GM21825 (cell line): ENCODE measurements around the gene LLGL2.

Experiments used
- ATAC-seq: cut with Tn5 transposase; IDR thresholded peaks from one replicate; pipeline ENCODE4 v1.9.1; 2021; ENCODE audit warnings: mild to moderate bottlenecking, moderate library complexity; ENCODE audit not compliant: unreplicated experiment

Gene LLGL2

GRCh38 chr17:75521951-75522727, 3.4 kb upstream of the LLGL2 start:
- no peak for ATAC-seq

- ATAC-seq: no peak
These were observed 1.9 kb upstream of the LLGL2 start for GRCh38 chr17:75523647-75524046.

GRCh38 chr17:75524269-75524969, 1.1 kb upstream of the LLGL2 start:
- ATAC-seq: no peak

- no peak for ATAC-seq
These were observed 483 bp downstream of the LLGL2 start for GRCh38 chr17:75525806-75526554.

GRCh38 chr17:75526555-75527270, 1.2 kb downstream of the LLGL2 start:
- no peak for ATAC-seq

- no peak for ATAC-seq
These were observed 5.6 kb downstream of the LLGL2 start for GRCh38 chr17:75530837-75531720.

GRCh38 chr17:75531721-75532072, 6.2 kb downstream of the LLGL2 start:
- no peak for ATAC-seq

GRCh38 chr17:75535119-75535537, 9.6 kb downstream of the LLGL2 start:
- no peak for ATAC-seq

GRCh38 chr17:75535871-75536270, 10.4 kb downstream of the LLGL2 start:
- ATAC-seq: no peak

- no peak for ATAC-seq
These were observed 10.9 kb downstream of the LLGL2 start for GRCh38 chr17:75536366-75536765.

GRCh38 chr17:75539967-75540729, 14.7 kb downstream of the LLGL2 start:
- no peak for ATAC-seq

- no peak for ATAC-seq
These were observed 15.5 kb downstream of the LLGL2 start for GRCh38 chr17:75540923-75541503.

- ATAC-seq: no peak
These were observed 16.7 kb downstream of the LLGL2 start for GRCh38 chr17:75542229-75542628.

- ATAC-seq: no peak
These were observed 17.3 kb downstream of the LLGL2 start for GRCh38 chr17:75542728-75543336.

- ATAC-seq: no peak
These were observed 18.8 kb downstream of the LLGL2 start for GRCh38 chr17:75544250-75544649.

- no peak for ATAC-seq
These were observed 20.7 kb downstream of the LLGL2 start for GRCh38 chr17:75546181-75546580.

- no peak for ATAC-seq
These were observed 21.6 kb downstream of the LLGL2 start for GRCh38 chr17:75547091-75547490.

- ATAC-seq: no peak
These were observed 23.3 kb downstream of the LLGL2 start for GRCh38 chr17:75548813-75549212.
